Activated CD8-positive, alpha-beta memory T cell treated with anti-CD3 and anti-CD28 coated beads, Interleukin-2, amount 50 U/mL, for 24 hours (primary cell): ENCODE data around the gene OPN1MW2.
"Not testable (repeated sequence)": the region's sequence is repeated elsewhere in the genome, so short reads cannot be mapped to it uniquely, and the experiment has no call there.

Experiments used
- DNase-seq: peaks from one replicate; pipeline ENCODE4 v3.0.0-alpha.2; 2020; ENCODE audit errors: extremely low read depth

OPN1MW2 gene

DNA sequence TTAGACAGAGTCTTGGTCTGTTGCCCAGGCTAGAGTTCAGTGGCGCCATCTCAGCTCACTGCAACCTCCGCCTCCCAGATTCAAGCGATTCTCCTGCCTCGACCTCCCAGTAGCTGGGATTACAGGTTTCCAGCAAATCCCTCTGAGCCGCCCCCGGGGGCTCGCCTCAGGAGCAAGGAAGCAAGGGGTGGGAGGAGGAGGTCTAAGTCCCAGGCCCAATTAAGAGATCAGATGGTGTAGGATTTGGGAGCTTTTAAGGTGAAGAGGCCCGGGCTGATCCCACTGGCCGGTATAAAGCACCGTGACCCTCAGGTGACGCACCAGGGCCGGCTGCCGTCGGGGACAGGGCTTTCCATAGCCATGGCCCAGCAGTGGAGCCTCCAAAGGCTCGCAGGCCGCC is at the start of gene OPN1MW2:
Gene OPN1MW2 (plus strand): TSS at position 301 of the 400 bp plus-strand sequence. CDS start 60 bp downstream, at position 361.
- not testable (repeated sequence) for DNase-seq

DNA sequence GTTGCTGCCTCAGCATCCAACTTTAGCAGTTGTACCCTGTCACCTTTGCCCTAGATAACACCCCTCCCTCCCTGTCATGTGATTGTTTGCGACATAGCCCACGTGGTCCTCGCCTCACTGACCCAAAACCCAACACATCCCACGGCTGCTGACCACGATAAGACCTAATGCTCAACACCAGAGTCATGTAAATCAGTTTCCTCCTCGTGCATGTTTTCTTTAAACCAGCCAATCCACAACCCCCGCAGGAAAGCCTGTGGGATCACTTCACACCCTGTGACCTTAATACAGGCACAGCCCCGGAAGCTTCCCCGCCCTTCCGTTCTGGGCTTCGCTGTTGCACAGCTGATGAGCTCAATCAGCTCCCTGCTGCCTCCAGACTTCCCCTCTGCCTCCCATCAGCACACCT is 47.0 kb upstream of the OPN1MW2 start:
- not testable (repeated sequence) for DNase-seq

DNA sequence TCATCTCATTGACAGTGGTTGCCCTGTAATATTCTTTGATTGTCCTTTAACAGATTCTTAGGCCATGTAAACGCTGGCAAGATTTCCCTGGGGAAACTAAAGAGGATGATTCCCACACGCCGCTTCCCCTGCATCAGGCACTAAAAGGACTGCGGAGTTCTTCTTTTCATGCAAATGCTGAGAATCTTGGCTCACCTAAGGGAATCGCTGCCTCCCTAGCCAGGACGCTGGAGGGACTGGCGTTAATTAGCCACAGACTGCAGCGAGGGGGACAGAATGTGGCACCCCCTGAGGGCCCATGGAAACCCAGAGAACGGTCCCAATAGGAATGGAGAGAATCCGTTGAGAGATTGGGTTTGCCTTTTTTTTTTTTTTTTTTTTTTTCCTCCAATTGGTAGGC is 45.2 kb upstream of the OPN1MW2 start:
- DNase-seq, result not testable (repeated sequence)

DNA sequence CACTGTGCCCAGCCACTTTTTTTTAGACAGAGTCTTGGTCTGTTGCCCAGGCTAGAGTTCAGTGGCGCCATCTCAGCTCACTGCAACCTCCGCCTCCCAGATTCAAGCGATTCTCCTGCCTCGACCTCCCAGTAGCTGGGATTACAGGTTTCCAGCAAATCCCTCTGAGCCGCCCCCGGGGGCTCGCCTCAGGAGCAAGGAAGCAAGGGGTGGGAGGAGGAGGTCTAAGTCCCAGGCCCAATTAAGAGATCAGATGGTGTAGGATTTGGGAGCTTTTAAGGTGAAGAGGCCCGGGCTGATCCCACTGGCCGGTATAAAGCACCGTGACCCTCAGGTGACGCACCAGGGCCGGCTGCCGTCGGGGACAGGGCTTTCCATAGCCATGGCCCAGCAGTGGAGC is 37.3 kb upstream of the OPN1MW2 start, which contains the start of gene OPN1MW:
Gene OPN1MW (plus strand): TSS at position 301 of the 400 bp plus-strand sequence. CDS start 82 bp downstream, at position 383.
- DNase-seq, result not testable (repeated sequence)

DNA sequence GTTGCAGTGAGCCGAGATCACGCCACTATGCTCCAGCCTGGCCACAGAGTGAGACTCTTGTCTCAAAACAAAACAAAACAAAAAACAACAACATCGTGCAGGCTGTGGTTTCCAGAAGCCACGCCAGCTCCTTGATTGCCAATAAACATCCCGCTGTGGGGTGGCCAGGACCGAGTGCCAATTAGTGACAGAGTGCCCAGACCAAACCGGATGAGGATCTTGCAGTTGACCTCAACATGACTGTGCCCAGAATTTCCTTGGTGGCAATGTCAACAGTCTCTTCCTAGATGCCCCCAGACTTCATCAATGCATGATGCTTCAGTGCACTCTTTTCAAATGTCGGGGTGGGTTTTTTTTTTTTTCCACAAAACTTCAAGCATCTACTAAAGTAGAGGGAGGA is 35.8 kb upstream of the OPN1MW2 start:
- not testable (repeated sequence) for DNase-seq

DNA sequence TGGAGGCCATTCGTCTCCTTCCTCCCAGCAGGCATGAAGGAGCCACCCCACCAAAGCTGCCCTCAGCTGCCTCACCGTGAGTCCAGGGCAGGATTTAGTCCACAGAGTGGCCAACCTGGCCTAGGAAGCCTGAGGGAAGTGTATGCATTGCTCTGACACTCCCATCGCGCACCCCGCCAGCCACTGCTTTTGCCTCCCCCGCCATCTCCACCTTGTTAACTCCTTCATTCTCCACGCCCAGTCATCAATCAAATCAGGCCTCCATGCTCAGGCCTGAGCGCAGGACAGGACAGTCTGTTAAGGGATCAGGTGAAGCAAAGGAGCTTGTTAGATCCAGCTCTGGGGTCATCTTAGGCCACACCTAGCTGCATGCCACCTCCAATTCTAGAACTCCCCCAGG is 26.7 kb upstream of the OPN1MW2 start:
- DNase-seq, result not testable (repeated sequence)

DNA sequence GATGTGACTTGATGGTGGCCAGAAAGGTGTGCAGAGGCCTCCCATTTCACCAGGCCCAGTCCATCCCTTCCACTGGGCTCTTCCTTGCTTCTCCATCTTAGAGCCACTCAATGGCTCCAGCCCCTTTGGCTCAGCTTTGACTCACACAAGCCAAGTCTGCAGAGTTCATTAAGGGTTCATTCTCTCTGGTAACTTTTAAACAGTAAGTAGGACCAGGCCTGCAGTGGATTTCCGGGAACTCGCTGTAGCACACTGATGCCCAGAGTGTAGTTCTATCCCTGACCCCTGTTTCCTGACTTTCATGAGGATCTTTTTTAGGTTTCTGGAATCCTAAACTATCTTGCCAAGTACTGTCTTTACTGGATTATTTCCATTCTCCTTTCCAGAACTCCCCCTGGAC is 25.2 kb upstream of the OPN1MW2 start:
- not testable (repeated sequence) for DNase-seq

DNA sequence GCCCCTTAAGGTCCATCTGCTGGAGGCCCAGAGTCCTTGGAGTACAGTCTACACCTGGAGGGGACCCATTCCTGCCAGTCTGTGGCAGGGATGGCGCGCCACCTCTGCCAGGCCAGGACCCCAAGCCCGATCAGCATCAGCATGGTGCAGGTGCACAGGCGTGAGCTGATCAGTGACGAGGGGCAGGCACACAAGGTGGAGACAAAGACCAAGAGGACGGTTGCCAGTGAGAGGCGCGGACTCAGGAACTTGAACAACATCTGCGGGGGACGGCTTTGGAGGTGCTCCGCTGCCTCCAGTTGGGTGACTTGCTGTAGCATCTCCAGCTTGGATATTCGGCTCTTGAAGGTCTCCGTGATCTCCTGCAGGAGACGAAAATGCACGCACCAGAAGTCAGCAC is 23.1 kb upstream of the OPN1MW2 start:
- not testable (repeated sequence) for DNase-seq

DNA sequence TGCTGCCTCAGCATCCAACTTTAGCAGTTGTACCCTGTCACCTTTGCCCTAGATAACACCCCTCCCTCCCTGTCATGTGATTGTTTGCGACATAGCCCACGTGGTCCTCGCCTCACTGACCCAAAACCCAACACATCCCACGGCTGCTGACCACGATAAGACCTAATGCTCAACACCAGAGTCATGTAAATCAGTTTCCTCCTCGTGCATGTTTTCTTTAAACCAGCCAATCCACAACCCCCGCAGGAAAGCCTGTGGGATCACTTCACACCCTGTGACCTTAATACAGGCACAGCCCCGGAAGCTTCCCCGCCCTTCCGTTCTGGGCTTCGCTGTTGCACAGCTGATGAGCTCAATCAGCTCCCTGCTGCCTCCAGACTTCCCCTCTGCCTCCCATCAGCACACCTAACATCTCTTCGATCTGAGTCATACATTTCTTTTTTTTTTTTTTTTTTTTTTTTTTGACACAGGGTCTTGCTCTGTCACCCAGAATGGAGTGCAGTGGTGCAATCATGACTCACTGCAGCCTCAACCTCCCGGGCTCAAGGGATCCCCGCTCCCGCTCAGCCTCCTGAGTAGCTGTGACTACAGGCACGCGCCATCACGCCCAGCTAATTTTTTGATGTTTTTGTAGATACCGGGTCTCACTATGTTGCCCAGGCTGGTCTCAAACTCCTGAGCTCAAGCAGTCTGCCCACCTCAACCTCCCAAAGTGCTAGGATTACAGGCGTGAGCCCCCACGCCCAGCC is 9.7 kb upstream of the OPN1MW2 start:
- not testable (repeated sequence) for DNase-seq

DNA sequence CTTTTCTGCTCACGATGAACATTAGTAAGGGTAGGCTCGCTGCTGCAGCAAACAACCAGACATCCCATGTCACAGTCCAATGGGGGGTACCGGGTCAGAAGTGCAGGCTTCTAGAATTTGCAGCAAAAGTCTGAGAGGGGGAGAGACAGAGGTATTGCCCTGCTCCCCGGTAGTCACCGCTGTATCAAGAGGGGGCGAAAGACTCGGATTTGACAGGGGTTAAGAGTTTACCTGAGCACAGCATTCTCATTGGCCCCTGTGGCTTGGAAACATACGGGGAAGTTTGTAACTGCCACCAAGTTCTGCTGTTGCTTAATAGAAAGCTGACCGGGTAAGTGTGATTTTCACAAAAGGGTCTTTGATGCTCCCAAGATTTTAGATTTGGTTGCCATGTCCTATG is 8.5 kb upstream of the OPN1MW2 start:
- DNase-seq, result not testable (repeated sequence)

DNA sequence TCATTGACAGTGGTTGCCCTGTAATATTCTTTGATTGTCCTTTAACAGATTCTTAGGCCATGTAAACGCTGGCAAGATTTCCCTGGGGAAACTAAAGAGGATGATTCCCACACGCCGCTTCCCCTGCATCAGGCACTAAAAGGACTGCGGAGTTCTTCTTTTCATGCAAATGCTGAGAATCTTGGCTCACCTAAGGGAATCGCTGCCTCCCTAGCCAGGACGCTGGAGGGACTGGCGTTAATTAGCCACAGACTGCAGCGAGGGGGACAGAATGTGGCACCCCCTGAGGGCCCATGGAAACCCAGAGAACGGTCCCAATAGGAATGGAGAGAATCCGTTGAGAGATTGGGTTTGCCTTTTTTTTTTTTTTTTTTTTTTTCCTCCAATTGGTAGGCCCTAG is 8.1 kb upstream of the OPN1MW2 start:
- not testable (repeated sequence) for DNase-seq

DNA sequence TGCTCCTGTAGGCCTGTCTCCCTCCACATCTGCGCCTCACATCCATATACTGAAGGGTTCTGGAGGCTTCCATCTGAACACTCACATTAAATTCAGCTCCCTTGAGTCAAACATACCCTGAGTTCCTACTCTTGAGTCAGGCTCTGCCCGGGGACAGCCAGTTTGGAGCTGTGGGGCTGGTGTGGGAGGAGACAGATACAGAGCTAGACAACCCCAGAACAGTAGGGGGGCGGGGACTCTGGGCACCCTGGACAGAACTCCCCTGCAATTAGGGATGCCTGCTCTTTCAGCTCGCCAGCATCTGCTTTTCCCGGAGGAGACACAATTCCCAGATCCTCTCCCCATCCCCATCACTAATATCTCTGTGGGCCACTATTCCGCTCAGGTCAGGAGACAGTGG is 5.7 kb downstream of the OPN1MW2 start:
- not testable (repeated sequence) for DNase-seq

DNA sequence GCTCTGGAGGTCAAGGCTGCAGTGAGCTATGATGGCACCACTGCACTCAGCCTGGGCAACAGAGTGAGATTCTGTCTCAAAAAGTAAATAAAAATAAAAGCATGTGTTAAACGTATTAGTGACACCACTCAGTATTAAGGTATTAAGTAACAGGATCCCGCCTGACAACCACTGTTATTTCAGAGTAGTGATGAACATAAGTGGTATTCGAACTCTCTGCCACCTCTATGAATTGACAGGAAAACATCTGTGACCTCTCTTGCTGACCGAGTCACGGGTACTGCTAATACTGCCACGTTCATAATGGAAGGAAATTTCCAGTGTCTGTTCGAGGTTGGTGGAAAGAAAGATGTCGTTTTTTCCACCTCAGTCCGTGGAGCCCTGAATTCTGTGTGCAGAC is 7.2 kb downstream of the OPN1MW2 start:
- DNase-seq, result not testable (repeated sequence)

DNA sequence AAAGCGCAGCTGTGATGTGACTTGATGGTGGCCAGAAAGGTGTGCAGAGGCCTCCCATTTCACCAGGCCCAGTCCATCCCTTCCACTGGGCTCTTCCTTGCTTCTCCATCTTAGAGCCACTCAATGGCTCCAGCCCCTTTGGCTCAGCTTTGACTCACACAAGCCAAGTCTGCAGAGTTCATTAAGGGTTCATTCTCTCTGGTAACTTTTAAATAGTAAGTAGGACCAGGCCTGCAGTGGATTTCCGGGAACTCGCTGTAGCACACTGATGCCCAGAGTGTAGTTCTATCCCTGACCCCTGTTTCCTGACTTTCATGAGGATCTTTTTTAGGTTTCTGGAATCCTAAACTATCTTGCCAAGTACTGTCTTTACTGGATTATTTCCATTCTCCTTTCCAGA is 11.9 kb downstream of the OPN1MW2 start:
- DNase-seq, result not testable (repeated sequence)

DNA sequence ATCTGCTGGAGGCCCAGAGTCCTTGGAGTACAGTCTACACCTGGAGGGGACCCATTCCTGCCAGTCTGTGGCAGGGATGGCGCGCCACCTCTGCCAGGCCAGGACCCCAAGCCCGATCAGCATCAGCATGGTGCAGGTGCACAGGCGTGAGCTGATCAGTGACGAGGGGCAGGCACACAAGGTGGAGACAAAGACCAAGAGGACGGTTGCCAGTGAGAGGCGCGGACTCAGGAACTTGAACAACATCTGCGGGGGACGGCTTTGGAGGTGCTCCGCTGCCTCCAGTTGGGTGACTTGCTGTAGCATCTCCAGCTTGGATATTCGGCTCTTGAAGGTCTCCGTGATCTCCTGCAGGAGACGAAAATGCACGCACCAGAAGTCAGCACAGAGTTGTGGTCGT is 14.1 kb downstream of the OPN1MW2 start:
- not testable (repeated sequence) for DNase-seq

DNA sequence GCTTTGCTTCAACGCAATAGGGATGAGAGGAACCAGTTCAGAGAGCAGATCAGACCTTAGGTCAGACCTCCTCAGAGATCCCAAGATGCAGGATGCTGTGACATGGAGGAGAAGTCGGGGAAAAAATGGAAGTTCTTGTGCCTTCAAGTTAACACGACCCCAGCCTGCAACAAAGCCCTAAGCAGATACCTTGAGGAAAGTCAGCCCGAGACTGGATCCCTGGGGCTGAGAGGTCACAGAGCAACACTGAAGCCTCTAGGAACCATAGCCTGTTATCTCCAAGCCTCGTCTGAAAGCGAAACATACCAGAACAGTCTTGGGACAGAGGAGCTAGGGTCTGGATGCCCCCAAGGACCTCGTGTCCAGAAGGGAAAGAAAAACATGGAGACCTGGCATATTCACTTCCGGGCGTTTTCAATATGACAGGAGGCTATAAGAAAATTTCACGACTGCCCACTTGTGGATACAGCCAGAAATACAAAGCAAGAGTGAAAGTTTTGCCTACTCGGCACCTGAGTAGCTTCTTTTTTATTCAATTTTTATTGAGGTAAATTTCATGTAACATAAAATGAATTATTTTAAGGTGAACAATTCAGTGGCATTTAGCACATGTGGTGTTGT is 19.5 kb downstream of the OPN1MW2 start:
- DNase-seq, result not testable (repeated sequence)

DNA sequence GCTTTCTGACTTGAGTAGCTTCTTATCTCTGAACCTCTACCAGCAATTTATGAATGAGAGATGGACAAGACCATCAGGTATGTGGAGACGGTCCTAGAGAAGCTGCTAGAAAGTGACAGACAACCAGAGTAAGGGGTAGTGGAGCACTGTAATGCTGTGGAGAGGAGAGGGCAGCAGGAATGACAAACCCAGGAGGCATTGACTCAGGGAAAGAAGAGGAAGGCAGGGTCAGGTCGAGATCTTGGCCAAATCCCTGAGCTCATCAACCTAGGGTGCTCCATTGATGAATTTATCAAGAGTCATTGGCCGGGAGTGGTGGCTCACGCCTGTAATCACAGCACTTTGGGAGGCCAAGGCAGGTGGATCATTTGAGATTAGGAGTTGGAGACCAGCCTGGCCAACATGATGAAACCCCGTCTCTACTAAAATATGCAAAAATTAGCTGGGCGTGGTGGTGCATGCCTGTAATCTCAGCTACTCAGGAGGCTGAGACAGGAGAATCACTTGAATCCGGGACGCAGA is 20.5 kb downstream of the OPN1MW2 start:
- not testable (repeated sequence) for DNase-seq

DNA sequence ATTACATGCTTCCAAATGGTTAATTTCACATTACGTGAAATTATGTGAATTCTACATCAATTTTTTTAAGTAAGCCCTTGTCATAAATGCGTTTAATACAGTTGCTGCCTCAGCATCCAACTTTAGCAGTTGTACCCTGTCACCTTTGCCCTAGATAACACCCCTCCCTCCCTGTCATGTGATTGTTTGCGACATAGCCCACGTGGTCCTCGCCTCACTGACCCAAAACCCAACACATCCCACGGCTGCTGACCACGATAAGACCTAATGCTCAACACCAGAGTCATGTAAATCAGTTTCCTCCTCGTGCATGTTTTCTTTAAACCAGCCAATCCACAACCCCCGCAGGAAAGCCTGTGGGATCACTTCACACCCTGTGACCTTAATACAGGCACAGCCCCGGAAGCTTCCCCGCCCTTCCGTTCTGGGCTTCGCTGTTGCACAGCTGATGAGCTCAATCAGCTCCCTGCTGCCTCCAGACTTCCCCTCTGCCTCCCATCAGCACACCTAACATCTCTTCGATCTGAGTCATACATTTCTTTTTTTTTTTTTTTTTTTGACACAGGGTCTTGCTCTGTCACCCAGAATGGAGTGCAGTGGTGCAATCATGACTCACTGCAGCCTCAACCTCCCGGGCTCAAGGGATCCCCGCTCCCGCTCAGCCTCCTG is 28.0 kb downstream of the OPN1MW2 start:
- not testable (repeated sequence) for DNase-seq

DNA sequence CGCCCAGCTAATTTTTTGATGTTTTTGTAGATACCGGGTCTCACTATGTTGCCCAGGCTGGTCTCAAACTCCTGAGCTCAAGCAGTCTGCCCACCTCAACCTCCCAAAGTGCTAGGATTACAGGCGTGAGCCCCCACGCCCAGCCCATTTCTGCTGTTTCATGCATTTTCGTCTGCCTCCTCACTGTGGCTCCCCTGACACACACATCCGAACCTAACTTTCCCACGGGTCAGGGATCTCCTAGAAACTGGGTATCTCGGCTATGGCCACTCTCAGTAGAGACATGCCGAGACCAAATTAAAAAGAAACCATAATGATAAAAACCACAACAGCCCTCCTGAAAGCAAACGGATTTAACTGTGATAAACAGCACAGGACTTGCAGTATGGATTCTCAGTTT is 28.5 kb downstream of the OPN1MW2 start:
- DNase-seq, result not testable (repeated sequence)

DNA sequence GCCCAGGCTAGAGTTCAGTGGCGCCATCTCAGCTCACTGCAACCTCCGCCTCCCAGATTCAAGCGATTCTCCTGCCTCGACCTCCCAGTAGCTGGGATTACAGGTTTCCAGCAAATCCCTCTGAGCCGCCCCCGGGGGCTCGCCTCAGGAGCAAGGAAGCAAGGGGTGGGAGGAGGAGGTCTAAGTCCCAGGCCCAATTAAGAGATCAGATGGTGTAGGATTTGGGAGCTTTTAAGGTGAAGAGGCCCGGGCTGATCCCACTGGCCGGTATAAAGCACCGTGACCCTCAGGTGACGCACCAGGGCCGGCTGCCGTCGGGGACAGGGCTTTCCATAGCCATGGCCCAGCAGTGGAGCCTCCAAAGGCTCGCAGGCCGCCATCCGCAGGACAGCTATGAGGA is 37.7 kb downstream of the OPN1MW2 start, which contains the start of gene OPN1MW3:
Gene OPN1MW3 (plus strand): TSS at position 301 of the 400 bp plus-strand sequence. CDS start 38 bp downstream, at position 339.
- not testable (repeated sequence) for DNase-seq

DNA sequence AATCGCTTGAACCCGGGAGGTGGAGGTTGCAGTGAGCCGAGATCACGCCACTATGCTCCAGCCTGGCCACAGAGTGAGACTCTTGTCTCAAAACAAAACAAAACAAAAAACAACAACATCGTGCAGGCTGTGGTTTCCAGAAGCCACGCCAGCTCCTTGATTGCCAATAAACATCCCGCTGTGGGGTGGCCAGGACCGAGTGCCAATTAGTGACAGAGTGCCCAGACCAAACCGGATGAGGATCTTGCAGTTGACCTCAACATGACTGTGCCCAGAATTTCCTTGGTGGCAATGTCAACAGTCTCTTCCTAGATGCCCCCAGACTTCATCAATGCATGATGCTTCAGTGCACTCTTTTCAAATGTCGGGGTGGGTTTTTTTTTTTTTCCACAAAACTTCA is 39.2 kb downstream of the OPN1MW2 start:
- not testable (repeated sequence) for DNase-seq

DNA sequence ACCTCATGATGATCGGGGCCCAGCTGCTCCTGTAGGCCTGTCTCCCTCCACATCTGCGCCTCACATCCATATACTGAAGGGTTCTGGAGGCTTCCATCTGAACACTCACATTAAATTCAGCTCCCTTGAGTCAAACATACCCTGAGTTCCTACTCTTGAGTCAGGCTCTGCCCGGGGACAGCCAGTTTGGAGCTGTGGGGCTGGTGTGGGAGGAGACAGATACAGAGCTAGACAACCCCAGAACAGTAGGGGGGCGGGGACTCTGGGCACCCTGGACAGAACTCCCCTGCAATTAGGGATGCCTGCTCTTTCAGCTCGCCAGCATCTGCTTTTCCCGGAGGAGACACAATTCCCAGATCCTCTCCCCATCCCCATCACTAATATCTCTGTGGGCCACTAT is 43.5 kb downstream of the OPN1MW2 start:
- DNase-seq, result not testable (repeated sequence)
